Measurements from ENCODE around the gene SLC8A1.
"Not testable (repeated sequence)": the region's sequence is repeated elsewhere in the genome, so short reads cannot be mapped to it uniquely, and the experiment has no call there.

SLC8A1 gene

DNA sequence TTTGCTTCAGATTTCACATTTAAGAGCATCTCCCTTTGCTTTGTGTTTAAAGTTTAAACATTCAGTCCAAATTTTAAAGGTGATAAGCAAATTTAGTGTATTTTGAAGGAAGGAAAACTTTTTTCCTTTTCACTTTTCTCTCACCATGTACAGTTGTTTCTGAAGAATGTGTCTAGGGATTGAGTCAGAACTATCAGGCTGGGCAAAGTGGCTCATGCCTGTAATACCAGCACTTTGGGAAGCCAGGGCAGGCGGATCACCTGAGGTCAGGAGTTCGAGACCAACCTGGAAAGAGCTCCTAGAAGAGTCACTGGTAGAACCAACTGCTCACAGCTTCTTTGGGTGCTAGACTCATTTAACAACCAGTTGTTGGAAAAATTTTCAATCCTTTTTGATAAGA is 345.8 kb downstream of the SLC8A1 start:
- DNase-seq (ENCODE audit: low spot score) = no peak

DNA sequence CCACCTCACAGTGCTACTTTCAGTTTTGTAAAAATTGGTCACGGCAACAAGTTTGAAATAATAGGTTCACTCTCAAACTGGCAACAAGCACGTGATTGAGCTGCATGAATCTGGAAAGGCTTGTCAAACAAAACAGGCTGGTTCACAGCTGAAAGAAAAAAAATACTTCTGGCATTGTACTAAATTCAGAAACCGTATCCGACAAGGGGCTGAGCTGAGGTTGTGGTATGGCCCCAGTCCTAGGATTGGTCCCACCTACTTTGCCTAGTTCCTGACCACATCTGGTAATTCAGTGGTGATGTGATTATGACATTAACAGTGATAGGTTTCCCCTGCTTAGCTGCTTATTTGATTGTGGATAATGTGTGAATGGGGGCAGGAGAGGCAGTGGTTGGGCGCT is 346.3 kb downstream of the SLC8A1 start:
- no peak for DNase-seq (ENCODE audit: low spot score)

GRCh38 chr2:40103590-40103989 is 348.3 kb downstream of the SLC8A1 start:
- DNase-seq (ENCODE audit: low spot score) = no peak

GRCh38 chr2:40103163-40103562 is 348.7 kb downstream of the SLC8A1 start:
- DNase-seq (ENCODE audit: low spot score) = no peak

- DNase-seq (ENCODE audit: low spot score) = no peak
These were observed 349.4 kb downstream of the SLC8A1 start for GRCh38 chr2:40102447-40102846.

GRCh38 chr2:40101131-40101575 is 350.7 kb downstream of the SLC8A1 start:
- peak; percentile 13 for DNase-seq (ENCODE audit: low spot score)

DNA sequence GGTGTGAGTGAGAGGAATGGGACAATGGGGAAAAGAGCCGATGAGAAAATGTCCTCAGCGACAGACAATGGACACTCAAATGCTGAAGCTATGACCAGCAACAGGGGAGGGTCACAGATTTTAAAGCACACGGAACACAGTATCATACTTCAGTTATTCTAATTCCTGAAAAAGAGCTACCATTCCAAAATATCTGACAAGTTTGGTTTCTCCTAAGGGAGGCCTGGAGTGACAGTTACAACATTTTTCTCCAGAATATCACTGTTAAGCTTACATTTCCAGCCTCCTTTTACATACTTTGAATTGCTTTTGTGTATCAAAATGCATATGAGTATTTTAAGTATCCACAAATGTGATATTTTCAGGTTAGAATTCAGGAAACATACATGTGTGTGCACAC is 351.2 kb downstream of the SLC8A1 start:
- DNase-seq (ENCODE audit: low spot score) = no peak

- DNase-seq (ENCODE audit: low spot score) = no peak
These were observed 353.0 kb downstream of the SLC8A1 start for GRCh38 chr2:40098786-40099470.

DNA sequence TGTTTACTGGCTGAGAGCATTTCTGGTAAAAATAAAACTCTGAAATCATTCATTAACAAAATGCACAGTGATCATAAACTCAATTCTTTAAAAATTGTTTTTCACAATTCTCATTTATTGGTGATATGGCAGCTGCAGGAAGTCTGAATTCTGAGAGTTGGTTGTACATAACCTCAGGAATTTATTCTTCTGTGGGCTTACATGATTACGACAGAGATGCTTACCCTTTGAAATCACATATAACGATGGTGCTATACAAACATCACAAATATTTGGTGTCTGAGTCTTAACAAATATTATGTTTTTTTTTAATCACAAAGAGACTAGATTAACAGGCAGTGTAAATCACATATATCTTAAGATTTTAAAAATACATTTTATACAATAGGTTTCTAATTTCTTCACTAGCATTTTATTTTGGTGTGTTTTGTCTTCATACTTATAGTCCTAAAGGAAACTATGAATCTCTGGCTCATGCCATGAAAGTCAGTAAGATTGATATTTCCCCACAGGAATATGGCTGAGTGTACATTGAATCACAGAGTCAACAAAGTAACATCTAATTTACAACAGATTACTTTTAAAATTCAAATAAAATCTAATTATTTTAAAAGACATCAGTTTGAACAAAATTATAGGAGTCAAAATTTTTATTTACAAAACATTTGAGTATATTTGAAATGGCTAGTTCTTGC is 354.1 kb downstream of the SLC8A1 start:
- DNase-seq (ENCODE audit: low spot score) = no peak

DNA sequence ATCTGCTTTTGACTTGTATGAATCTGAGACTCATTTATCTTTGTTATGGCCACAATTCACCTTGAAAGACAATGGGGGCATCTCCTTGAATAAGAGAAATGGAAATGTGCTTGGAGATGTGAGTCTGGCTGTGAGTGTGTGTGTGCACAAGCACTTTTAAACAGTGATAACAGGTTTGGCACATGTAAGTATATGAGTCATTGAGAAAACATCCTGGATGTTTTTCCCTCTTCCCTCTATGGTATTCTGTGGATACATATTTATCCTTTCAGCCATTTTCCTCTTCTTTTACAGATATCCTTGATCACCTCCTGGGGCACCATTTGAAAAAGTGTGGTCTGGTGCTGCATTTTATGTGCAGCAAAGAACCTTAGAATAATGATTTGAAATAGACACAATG is 355.5 kb downstream of the SLC8A1 start:
- DNase-seq (ENCODE audit: low spot score) = no peak

GRCh38 chr2:40095000-40095399 is 356.9 kb downstream of the SLC8A1 start:
- DNase-seq (ENCODE audit: low spot score) = no peak

DNA sequence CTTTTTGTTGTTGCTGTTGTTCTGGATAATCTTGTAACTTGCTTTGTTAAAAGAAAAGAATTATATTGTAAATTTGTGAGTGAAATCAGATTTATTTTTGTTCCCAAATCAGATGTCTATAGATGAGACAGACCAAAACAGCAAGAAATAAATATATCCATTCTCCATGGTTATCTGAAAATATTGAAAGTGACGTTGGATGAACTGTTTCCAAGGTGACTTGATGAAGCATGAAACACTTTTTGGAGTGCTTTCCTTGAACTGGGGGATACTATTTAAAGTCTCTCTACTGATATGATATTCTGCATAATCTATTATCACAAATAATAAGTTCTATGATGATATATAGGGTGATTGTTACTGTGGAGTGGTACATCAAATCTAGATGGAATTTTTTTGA is 357.4 kb downstream of the SLC8A1 start:
- no peak for DNase-seq (ENCODE audit: low spot score)

GRCh38 chr2:40093021-40093675 is 358.7 kb downstream of the SLC8A1 start:
- no peak for DNase-seq (ENCODE audit: low spot score)

- no peak for DNase-seq (ENCODE audit: low spot score)
These were observed 361.8 kb downstream of the SLC8A1 start for GRCh38 chr2:40090044-40090443.

GRCh38 chr2:40087927-40088326 is 364.0 kb downstream of the SLC8A1 start:
- DNase-seq (ENCODE audit: low spot score) = no peak

DNA sequence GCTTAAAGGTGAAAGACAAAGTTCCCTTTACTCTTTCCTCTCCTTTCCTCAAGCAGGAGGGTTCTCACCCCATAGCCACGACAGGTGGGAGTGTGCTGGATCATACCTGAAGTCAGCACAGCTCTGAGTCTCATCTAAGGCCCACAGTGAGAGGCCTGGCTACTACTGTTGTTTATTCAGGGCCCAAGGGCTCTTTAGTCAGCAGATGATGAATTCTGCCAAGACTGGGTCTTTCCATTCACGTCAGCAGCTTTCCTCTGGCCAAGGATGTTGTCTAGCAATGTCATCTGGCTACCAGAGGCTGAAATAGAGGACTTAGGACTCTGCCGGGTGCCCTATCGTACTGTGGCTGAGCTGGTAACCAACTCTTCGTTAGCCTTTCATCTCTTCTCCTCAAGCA is 364.5 kb downstream of the SLC8A1 start:
- no peak for DNase-seq (ENCODE audit: low spot score)

- DNase-seq (ENCODE audit: low spot score) = no peak
These were observed 366.1 kb downstream of the SLC8A1 start for GRCh38 chr2:40085786-40086185.

DNA sequence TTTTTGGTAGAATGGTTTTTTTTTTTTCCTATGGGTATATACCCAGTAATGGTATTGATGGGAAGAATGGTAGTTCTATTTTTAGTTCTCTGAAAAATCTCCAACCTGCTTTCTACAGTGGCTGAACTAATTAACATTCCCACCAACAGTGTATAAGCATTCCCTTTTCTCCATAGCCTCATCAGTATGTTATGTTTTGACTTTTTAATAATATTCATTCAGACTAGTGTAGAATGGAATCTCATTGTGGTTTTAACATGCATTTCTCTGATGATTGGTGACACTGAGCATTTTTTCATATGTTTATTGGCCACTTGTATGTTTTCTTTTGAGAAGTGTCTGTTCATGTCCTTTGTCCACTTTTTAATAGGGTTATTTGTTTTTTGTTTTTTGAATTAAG is 378.6 kb downstream of the SLC8A1 start:
- DNase-seq (ENCODE audit: low spot score) = not testable (repeated sequence)

DNA sequence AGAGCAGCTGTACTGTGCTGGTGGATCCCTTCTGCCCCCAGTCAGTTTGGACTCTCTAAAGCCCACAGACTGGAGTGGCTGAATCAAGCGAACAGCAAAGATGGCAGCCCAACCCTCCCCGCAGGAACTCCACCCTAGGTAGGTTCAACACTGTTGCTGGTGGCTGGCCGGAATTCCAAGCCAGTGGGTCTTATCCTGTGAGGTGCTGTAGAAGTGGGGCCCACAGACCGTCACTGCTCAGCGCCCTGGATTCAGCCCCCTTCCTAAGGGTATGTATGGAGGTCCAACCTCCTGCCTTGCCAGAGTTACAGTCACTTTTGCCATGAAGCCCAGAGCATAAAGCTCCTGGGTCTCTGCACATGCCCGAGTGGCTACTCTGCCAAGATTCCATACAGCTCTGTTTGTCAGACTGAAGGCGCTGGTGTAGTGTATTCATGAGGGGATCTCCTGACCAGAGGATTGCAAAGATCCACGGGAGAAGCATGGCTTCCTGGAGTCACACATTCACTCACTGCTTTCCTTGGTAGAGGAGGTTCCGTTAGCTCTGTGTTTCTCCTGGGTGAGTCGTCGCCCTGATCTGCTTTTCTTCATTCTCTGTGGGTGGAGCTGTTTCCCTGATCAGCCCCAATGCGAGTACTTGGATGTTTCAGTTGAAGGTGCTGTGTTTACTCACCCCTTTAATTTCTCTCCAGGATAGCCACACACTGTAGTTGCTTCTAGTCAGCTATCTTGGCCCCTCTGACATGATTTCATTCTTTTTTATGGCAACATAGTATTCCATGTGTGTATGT is 379.3 kb downstream of the SLC8A1 start:
- DNase-seq (ENCODE audit: low spot score) = no peak

DNA sequence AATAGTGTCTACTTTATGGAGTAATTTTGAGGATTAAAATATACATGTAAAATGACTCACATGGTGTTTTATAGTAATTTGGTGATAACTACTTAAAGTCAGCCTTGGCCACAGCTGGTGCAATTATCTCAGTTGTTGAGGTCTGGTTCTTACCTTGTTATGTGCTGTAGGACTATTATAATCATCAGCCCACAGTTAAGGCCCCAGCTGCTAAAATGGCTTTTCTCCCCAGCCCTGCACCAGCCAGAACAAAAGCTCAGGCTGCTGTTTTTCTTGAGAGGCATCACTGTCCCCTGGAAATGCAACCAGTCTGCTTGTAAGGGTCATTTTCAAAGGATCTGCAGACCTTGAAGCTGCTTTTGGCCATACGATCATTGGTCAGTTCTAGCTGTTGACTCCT is 389.5 kb downstream of the SLC8A1 start:
- no peak for DNase-seq (ENCODE audit: low spot score)

DNA sequence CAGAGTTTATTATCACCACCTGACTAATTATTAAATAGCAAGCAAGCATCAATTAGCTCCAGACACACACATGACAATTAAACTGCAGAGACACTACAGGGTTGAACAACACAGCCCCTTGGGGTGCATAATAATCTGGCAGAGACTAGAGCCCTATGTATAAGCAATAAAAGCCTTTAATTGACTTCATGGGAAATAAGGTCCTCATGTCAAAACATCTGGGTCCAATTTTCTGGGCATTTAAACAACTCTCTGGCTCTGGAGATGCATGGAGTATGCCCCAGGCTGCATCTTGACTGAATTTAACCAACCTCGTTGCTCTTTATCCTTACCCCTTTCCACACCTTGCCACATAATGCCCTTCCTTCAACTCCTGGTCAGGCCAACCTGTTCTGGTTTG is 402.1 kb downstream of the SLC8A1 start:
- DNase-seq (ENCODE audit: low spot score) = no peak

GRCh38 chr2:40048506-40048905 is 403.4 kb downstream of the SLC8A1 start:
- DNase-seq (ENCODE audit: low spot score) = no peak

DNA sequence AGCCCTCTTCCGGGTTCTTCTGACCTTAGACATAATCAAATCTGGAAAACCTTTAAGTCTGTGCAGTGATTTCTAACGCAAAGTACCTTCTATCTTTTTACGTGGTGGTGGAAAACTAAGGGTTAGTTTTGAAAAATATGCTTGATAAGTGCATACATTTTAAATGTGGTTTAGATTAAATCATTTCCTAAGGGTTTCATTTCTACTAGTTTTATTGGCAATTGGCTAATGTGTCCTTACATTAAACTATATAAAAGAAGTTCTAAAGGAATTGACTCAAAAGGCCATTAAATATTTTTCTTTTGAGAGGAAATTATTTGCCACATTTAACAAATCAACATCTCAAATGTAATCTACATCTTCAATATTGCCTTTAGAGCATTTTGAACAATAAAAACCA is 404.5 kb downstream of the SLC8A1 start:
- DNase-seq (ENCODE audit: low spot score) = no peak
